ENCODE data around the gene CNTROB.

DNA sequence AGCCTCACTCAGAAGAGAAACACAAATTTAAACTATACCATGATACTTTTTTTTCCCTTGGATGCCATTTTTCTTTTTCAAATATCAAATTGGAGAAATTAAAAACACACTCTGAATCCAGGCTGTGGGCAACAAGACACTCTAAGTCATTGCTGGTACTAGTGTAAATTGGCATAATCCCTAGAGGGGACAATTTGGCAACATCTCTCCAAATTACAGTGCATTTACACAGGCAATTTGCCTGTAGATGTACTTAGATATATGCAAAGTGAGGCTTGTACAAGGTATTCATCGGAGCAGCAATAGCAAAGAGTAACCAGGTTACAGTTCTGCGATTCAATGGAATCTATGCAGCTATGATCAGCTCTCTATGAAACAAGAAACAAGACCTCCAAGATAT lies 63.7 kb downstream of the CNTROB start:
- TF ChIP-seq, protein P1, sequence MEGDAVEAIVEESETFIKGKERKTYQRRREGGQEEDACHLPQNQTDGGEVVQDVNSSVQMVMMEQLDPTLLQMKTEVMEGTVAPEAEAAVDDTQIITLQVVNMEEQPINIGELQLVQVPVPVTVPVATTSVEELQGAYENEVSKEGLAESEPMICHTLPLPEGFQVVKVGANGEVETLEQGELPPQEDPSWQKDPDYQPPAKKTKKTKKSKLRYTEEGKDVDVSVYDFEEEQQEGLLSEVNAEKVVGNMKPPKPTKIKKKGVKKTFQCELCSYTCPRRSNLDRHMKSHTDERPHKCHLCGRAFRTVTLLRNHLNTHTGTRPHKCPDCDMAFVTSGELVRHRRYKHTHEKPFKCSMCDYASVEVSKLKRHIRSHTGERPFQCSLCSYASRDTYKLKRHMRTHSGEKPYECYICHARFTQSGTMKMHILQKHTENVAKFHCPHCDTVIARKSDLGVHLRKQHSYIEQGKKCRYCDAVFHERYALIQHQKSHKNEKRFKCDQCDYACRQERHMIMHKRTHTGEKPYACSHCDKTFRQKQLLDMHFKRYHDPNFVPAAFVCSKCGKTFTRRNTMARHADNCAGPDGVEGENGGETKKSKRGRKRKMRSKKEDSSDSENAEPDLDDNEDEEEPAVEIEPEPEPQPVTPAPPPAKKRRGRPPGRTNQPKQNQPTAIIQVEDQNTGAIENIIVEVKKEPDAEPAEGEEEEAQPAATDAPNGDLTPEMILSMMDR (IDR thresholded peaks at IDR 0.05): no peak
- TF ChIP-seq EZH2 (IDR thresholded peaks at IDR 0.05; ENCODE audit: borderline replicate concordance, insufficient read depth, low read depth, low read length, poor library complexity, severe bottlenecking): no peak
